ENCODE data around the gene IKZF1.
A peak's percentile ranks its signal among the peaks of the same experiment; 100 is the strongest.

Gene IKZF1

GRCh38 chr7:50275430-50275829 is 29.1 kb upstream of the IKZF1 start:
- Histone ChIP-seq H3K27me3 (no peaks in the 10 kb centered on the region), H4K20me1 (no peaks in the 10 kb centered on the region), H3K4me2 (peak overlapping the region in 9 of 11 experiments; percentile 71 to 88 (median 81); a peak in 16 of 22 replicates), H3K4me3 (no peak overlapping the region), H3K4me1 (peaks cover 45 to 73% (median 66%) of the 10 kb centered on the region in 10 experiments), H3K36me3 (no peaks in the 10 kb centered on the region), H3K9ac (no peak overlapping the region), H3K27ac (peak overlapping the region in 8 of 11 experiments; percentile 48 to 81 (median 78); a peak in 15 of 22 replicates), H3K9me3 (replicated peaks in 1 of 11) (peaks cover 0 to 16% (median 10%) of the 10 kb centered on the region in 11 experiments; a peak in 16 of 22 replicates)
- TF ChIP-seq Cebpa-rat (IDR thresholded peaks at IDR 0.05): no peak

GRCh38 chr7:50276483-50276882 is 28.0 kb upstream of the IKZF1 start:
- H3K4me1 ChIP-seq: peaks cover 49 to 71% (median 65%) of the 10 kb centered on the region in 10 experiments
- TF ChIP-seq Cebpa-rat (IDR thresholded peaks at IDR 0.05): peak in 1 of 11 experiments; percentile 56; a peak in 2 of 22 replicates
- no peaks in the 10 kb centered on the region for H3K27me3 ChIP-seq
- peak overlapping the region in 9 of 11 experiments; percentile 2 to 80 (median 34); a peak in 14 of 22 replicates for H3K27ac ChIP-seq
- H3K4me3 ChIP-seq: no peak overlapping the region
- H4K20me1 ChIP-seq: no peaks in the 10 kb centered on the region
- peak overlapping the region; percentile 31 to 86 (median 53); a peak in 21 of 22 replicates for H3K4me2 ChIP-seq
- no peak overlapping the region for H3K9ac ChIP-seq
- H3K9me3 ChIP-seq (replicated peaks in 1 of 11): peaks cover 0 to 13% (median 5%) of the 10 kb centered on the region in 11 experiments; a peak in 7 of 22 replicates
- H3K36me3 ChIP-seq: no peaks in the 10 kb centered on the region

DNA sequence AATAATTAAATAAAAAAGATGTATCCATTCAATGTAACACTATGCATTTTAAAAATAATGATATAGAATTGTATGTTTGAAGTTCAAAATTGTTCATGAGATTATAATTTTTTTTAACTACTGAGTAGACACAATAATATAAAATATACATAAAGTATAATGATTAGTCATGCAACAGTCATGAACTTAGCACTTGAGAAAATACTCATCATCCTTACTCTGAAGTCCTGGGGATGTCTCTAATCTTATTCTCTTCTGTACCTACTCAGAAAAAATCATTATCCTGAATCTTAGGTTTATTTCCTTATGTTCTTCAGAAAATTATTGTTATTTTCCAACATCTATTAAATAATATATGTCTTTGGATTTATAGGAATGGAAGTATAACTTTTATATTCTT is 26.4 kb upstream of the IKZF1 start:
- H3K4me3 ChIP-seq: no peak overlapping the region
- no peak overlapping the region for H3K9ac ChIP-seq
- no peaks in the 10 kb centered on the region for H3K27me3 ChIP-seq
- no peaks in the 10 kb centered on the region for H4K20me1 ChIP-seq
- H3K4me2 ChIP-seq: no peak overlapping the region
- H3K36me3 ChIP-seq: no peaks in the 10 kb centered on the region
- no peak for TF ChIP-seq Cebpa-rat (IDR thresholded peaks at IDR 0.05)
- H3K4me1 ChIP-seq: peaks cover 61 to 73% (median 67%) of the 10 kb centered on the region in 10 experiments
- no peak overlapping the region for H3K27ac ChIP-seq
- H3K9me3 ChIP-seq (replicated peaks in 1 of 11): peaks cover 0 to 13% (median 5%) of the 10 kb centered on the region in 11 experiments; a peak in 7 of 22 replicates

- H3K9me3 ChIP-seq (replicated peaks in 1 of 11): peaks cover 0 to 13% (median 5%) of the 10 kb centered on the region in 11 experiments; a peak in 7 of 22 replicates
- peak overlapping the region; percentile 82 to 96 (median 90) for H3K4me2 ChIP-seq
- peak overlapping the region; percentile 51 to 73 (median 62); a peak in 21 of 22 replicates for H3K9ac ChIP-seq
- H3K27me3 ChIP-seq: no peaks in the 10 kb centered on the region
- no peaks in the 10 kb centered on the region for H3K36me3 ChIP-seq
- no peak for TF ChIP-seq Cebpa-rat (IDR thresholded peaks at IDR 0.05)
- H3K4me1 ChIP-seq: peaks cover 46 to 73% (median 63%) of the 10 kb centered on the region in 10 experiments
- peak overlapping the region; percentile 13 to 64 (median 38); a peak in 18 of 20 replicates for H3K4me3 ChIP-seq
- peak overlapping the region; percentile 46 to 84 (median 74); a peak in 21 of 22 replicates for H3K27ac ChIP-seq
- H4K20me1 ChIP-seq: no peaks in the 10 kb centered on the region
These were observed 22.7 kb upstream of the IKZF1 start for GRCh38 chr7:50281680-50282445.

GRCh38 chr7:50282813-50283605 is 21.5 kb upstream of the IKZF1 start:
- peak overlapping the region; percentile 82 to 96 (median 90) for H3K4me2 ChIP-seq
- no peaks in the 10 kb centered on the region for H4K20me1 ChIP-seq
- peak overlapping the region in 6 of 10 experiments; percentile 29 to 64 (median 40); a peak in 8 of 20 replicates for H3K4me3 ChIP-seq
- H3K9me3 ChIP-seq (replicated peaks in 1 of 11): peaks cover 0 to 13% (median 5%) of the 10 kb centered on the region in 11 experiments; a peak in 7 of 22 replicates
- no peaks in the 10 kb centered on the region for H3K36me3 ChIP-seq
- no peaks in the 10 kb centered on the region for H3K27me3 ChIP-seq
- no peak for TF ChIP-seq Cebpa-rat (IDR thresholded peaks at IDR 0.05)
- peaks cover 39 to 73% (median 54%) of the 10 kb centered on the region in 10 experiments for H3K4me1 ChIP-seq
- H3K9ac ChIP-seq: peak overlapping the region; percentile 51 to 73 (median 62); a peak in 17 of 22 replicates
- H3K27ac ChIP-seq: peak overlapping the region; percentile 46 to 84 (median 74); a peak in 21 of 22 replicates

DNA sequence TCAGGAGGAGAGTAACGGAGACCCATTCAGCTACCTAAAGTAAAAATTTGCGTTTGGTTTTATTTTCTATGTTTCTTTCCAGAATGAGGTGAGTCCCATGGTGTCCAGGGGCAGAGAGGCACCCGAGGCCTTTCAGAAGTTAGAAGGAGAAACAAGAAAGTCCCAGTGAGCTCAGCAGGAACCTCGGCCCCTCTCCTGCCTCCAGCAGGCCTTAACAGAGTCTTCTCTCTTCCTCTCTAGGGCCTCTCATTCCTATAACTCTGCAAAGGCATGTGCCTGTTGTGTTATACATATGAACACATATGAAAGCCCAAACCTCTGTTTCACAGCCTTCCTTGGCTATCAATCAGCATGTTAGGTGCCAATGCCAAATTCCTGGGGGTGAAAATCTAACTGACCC is 20.8 kb upstream of the IKZF1 start:
- TF ChIP-seq Cebpa-rat (IDR thresholded peaks at IDR 0.05): no peak
- Histone ChIP-seq H3K4me2 (peak overlapping the region; percentile 82 to 96 (median 90); a peak in 19 of 22 replicates), H3K4me1 (peaks cover 39 to 74% (median 54%) of the 10 kb centered on the region in 10 experiments)

GRCh38 chr7:50284296-50284695 is 20.2 kb upstream of the IKZF1 start:
- Histone ChIP-seq H3K27ac (no peak overlapping the region; a peak in 1 of 22 replicates), H3K4me3 (no peak overlapping the region), H4K20me1 (no peaks in the 10 kb centered on the region), H3K9me3 (replicated peaks in 1 of 11) (peaks cover 0 to 10% (median 4%) of the 10 kb centered on the region in 11 experiments; a peak in 7 of 22 replicates), H3K4me2 (peak overlapping the region; percentile 82 to 96 (median 90); a peak in 21 of 22 replicates), H3K27me3 (no peaks in the 10 kb centered on the region), H3K4me1 (peaks cover 39 to 74% (median 54%) of the 10 kb centered on the region in 10 experiments), H3K36me3 (no peaks in the 10 kb centered on the region), H3K9ac (no peak overlapping the region)
- no peak for TF ChIP-seq Cebpa-rat (IDR thresholded peaks at IDR 0.05)

More for the DNA sequence above, 20.8 kb upstream of the IKZF1 start:
- no peaks in the 10 kb centered on the region for H3K27me3 ChIP-seq
- peaks cover 0 to 13% (median 5%) of the 10 kb centered on the region in 11 experiments; a peak in 7 of 22 replicates for H3K9me3 ChIP-seq (replicated peaks in 1 of 11)
- H3K4me3 ChIP-seq: no peak overlapping the region
- no peaks in the 10 kb centered on the region for H4K20me1 ChIP-seq
- peak overlapping the region in 3 of 11 experiments; percentile 11 to 83 (median 69); a peak in 4 of 22 replicates for H3K27ac ChIP-seq
- no peaks in the 10 kb centered on the region for H3K36me3 ChIP-seq
- no peak overlapping the region for H3K9ac ChIP-seq

DNA sequence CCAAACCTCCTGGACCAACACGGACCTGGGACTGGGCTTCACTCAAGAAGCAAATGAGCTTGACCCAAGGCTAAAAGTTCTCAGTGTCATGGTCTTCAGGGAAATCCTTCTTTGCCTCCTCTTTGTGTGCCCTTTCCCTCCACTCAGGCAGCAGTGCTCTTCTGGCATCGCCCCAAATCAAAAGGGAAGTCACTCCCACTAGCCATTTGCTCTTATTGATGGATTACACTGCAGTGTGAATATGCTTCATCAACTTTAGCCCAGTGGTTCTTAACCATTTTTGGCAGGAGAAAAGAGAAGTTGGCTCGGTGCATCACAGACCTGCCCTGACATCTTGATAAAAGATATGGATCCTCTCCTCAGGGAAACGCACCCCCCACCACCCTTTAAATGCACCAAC is 19.2 kb upstream of the IKZF1 start:
- Histone ChIP-seq H3K27ac (peak overlapping the region in 1 of 11 experiments; percentile 6; a peak in 1 of 22 replicates), H3K4me2 (peak overlapping the region in 9 of 11 experiments; percentile 10 to 84 (median 52); a peak in 15 of 22 replicates), H3K9ac (no peak overlapping the region), H3K9me3 (replicated peaks in 1 of 11) (peaks cover 0 to 1% (median 0%) of the 10 kb centered on the region in 11 experiments; a peak in 2 of 22 replicates), H3K36me3 (no peaks in the 10 kb centered on the region), H3K4me1 (peaks cover 39 to 75% (median 54%) of the 10 kb centered on the region in 10 experiments), H4K20me1 (no peaks in the 10 kb centered on the region), H3K27me3 (no peaks in the 10 kb centered on the region), H3K4me3 (no peak overlapping the region)
- TF ChIP-seq Cebpa-rat (IDR thresholded peaks at IDR 0.05): no peak
